MM.1S (cell line): ENCODE measurements around the gene HDAC9.

Experiments used
- EZH2 ChIP-seq: fragments of 300-600 bp; sonication (generic); optimal IDR thresholded peaks from 2 replicates; pipeline ENCODE3; 2017; ENCODE audit warnings: low read depth, mild to moderate bottlenecking, antibody characterized with exemption, low read length, mixed read lengths
- EZH2phosphoT487 ChIP-seq: fragments of 300-600 bp; sonication (generic); IDR thresholded peaks from 2 replicates; pipeline ENCODE4 v1.6.1; 2018; ENCODE audit warnings: antibody characterized with exemption, low read length
- TF ChIP-seq, protein P1 (sequence below): fragments of 300-600 bp; sonication (generic); IDR thresholded peaks from 2 replicates; pipeline ENCODE4 v1.5.1; 2016; ENCODE audit warnings: antibody characterized with exemption, low read length, mixed read lengths

DNA sequence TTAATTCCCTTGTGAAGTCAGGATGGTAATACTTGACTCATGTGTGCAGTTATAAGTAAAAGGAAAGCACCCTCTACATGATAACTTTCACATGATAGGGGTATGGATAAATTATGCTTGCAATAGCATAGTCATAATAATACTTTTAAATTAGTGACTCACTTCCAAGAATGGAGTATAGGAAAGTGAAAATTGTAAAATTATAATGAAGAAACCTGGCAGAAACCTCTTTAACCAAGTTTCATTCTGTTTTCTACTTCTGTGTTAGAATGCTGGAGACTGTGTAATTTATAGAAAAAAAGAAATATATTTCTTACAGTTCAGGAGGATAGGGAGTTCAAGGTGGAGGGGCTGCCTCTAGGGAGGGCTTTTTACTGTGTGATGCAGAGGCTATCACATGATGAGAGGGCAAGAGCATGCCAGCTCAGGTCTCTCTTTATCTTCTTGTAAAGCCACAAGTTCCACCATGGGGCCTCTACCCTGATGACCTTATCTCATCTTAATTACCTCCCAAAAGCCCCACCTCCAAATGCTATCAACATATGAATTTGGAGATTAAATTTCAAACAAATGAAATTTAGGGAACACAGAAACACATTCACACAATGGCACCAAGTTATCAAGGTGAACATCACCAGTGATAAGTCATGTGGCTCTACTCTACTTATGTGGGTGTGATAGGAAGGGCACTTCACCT lies 43.2 kb downstream of the HDAC9 start:
- TF ChIP-seq, protein P1, sequence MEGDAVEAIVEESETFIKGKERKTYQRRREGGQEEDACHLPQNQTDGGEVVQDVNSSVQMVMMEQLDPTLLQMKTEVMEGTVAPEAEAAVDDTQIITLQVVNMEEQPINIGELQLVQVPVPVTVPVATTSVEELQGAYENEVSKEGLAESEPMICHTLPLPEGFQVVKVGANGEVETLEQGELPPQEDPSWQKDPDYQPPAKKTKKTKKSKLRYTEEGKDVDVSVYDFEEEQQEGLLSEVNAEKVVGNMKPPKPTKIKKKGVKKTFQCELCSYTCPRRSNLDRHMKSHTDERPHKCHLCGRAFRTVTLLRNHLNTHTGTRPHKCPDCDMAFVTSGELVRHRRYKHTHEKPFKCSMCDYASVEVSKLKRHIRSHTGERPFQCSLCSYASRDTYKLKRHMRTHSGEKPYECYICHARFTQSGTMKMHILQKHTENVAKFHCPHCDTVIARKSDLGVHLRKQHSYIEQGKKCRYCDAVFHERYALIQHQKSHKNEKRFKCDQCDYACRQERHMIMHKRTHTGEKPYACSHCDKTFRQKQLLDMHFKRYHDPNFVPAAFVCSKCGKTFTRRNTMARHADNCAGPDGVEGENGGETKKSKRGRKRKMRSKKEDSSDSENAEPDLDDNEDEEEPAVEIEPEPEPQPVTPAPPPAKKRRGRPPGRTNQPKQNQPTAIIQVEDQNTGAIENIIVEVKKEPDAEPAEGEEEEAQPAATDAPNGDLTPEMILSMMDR, result no peak
- TF ChIP-seq EZH2 (no peak), EZH2phosphoT487 (no peak)
